ENCODE measurements around the gene RGS9. TPM values are rescaled to one million over a fixed set of nuclear protein-coding genes. Genes with fewer than 3 reads are reported as not detected.

RGS9 gene
- total RNA-seq, 1 donor from 2014 or later: 8.5 TPM

DNA sequence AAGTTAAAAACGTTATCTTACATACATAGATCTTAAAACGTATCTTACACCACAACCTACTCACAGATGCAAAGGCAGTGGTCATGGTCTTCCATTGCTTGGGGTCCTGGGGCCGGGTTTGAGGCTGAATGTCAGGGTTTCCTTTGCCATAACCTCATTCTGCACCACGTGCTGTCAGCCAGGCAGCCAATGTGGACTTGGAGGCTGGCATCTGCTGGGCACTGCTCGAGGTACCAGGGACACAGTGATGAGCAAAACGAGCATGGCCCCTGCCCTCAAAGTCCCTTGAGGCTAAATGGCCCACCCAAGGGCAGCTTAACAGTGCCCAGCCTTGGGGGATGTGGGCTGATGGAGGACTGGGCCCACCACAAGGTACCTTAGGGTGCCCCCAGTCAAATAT lies 35.8 kb upstream of the RGS9 start:
- Mint-ChIP-seq H3K4me3 (ENCODE audit: low read depth) (peak overlapping the region; percentile 69), H3K36me3 (ENCODE audit: insufficient read depth) (no peaks in the 10 kb centered on the region), H3K27ac (no peak overlapping the region), H3K9me3 (ENCODE audit: low read depth) (no peaks in the 10 kb centered on the region), H3K4me1 (ENCODE audit: low read depth) (peaks cover 12% of the 10 kb centered on the region), H3K27me3 (peaks cover 7% of the 10 kb centered on the region)
- no peak for DNase-seq (ENCODE audit: low spot score, unreplicated experiment)
- TF ChIP-seq, protein P1, sequence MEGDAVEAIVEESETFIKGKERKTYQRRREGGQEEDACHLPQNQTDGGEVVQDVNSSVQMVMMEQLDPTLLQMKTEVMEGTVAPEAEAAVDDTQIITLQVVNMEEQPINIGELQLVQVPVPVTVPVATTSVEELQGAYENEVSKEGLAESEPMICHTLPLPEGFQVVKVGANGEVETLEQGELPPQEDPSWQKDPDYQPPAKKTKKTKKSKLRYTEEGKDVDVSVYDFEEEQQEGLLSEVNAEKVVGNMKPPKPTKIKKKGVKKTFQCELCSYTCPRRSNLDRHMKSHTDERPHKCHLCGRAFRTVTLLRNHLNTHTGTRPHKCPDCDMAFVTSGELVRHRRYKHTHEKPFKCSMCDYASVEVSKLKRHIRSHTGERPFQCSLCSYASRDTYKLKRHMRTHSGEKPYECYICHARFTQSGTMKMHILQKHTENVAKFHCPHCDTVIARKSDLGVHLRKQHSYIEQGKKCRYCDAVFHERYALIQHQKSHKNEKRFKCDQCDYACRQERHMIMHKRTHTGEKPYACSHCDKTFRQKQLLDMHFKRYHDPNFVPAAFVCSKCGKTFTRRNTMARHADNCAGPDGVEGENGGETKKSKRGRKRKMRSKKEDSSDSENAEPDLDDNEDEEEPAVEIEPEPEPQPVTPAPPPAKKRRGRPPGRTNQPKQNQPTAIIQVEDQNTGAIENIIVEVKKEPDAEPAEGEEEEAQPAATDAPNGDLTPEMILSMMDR (IDR thresholded peaks at IDR 0.05; ENCODE audit: unreplicated experiment): no peak

DNA sequence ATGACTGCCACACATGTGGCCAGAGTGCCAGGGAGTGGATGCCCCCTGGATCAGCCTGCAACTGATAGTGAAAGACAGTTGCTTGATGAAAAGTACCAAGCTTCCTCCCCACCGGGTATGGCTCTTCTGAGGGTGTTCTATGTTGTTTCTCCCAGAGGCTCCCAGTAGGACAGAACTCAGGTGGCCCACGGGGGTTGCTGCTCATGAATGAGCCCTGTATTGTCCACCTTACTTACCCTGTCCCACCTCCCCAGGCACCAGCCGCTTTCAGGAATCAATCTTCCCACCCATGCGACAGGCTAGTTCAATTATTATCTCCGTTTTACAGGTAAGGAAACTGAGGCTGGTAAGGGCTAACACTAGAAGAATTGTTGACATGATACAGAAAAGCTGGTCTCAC lies 34.9 kb upstream of the RGS9 start:
- H3K36me3 Mint-ChIP-seq (ENCODE audit: insufficient read depth): no peaks in the 10 kb centered on the region
- no peak overlapping the region for H3K4me3 Mint-ChIP-seq (ENCODE audit: low read depth)
- H3K27me3 Mint-ChIP-seq: peaks cover 7% of the 10 kb centered on the region
- peaks cover 15% of the 10 kb centered on the region for H3K4me1 Mint-ChIP-seq (ENCODE audit: low read depth)
- no peak overlapping the region for H3K27ac Mint-ChIP-seq
- DNase-seq (ENCODE audit: low spot score, unreplicated experiment): no peak
- TF ChIP-seq, protein P1 (IDR thresholded peaks at IDR 0.05; ENCODE audit: unreplicated experiment): no peak
- H3K9me3 Mint-ChIP-seq (ENCODE audit: low read depth): no peaks in the 10 kb centered on the region

DNA sequence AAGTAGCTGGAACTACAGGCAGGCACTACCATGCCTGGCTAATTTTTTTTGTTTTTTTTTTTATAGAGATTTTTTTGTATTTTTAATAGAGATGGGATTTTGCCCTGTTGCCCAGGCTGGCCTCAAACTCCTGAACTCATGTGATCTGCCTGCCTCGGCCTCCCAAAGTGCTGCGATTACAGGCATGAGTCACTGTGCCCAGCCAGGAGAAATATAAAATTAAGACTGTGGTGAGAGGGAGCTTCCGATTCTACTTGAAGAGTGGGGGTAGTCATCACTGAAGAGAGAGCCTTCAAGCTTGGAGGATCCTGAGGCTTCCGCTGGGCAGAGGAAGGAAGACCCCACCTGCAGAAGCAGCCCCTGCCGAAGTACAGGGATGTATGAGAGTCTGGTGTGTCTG lies 34.4 kb upstream of the RGS9 start:
- Mint-ChIP-seq H3K4me3 (ENCODE audit: low read depth) (no peak overlapping the region), H3K4me1 (ENCODE audit: low read depth) (peaks cover 15% of the 10 kb centered on the region), H3K36me3 (ENCODE audit: insufficient read depth) (no peaks in the 10 kb centered on the region), H3K27ac (no peak overlapping the region), H3K9me3 (ENCODE audit: low read depth) (no peaks in the 10 kb centered on the region), H3K27me3 (peaks cover 7% of the 10 kb centered on the region)
- no peak for DNase-seq (ENCODE audit: low spot score, unreplicated experiment)
- TF ChIP-seq, protein P1 (IDR thresholded peaks at IDR 0.05; ENCODE audit: unreplicated experiment): no peak

DNA sequence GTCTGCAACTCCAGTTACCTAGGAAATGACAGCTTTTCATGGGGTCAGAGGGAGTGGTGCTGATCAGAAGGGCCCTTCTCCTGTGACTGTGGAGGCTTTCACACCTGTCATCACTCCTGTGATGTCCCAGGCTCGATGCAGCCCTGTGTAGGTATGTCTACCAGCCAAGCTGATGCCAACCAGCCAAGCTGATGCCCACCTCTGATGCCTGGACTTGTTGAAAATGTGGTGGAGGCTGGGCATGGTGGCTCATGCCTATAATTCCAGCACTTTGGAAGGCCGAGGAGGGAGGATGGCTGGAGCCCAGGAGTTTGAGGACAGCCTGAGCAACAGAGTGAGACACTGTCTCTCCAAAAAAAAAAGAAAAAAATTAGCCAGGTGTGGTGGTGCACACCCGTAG lies 33.7 kb upstream of the RGS9 start:
- H3K27me3 Mint-ChIP-seq: peaks cover 7% of the 10 kb centered on the region

DNA sequence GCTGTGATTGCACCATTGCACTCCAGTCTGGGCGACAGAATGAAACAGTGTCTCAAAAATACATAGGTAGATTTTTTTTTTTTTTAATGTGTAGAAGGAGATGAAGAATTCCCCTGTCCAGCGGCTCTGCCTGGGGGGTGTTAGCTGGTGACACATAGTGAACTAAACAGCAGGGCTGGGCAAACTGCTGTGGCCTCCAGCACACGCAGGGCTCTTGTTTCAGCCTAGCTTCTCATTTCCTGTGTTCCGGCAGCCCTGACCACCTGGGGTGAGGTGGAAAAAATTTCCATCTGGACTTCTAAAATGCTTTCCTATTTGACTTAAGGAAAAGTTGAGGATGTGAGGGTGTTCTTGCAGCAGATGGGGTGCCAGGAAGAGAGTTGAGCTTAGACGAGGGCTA lies 33.3 kb upstream of the RGS9 start:
- Mint-ChIP-seq H3K27ac (peak overlapping the region; percentile 49), H3K4me3 (ENCODE audit: low read depth) (no peak overlapping the region), H3K27me3 (peaks cover 7% of the 10 kb centered on the region), H3K36me3 (ENCODE audit: insufficient read depth) (no peaks in the 10 kb centered on the region), H3K9me3 (ENCODE audit: low read depth) (no peaks in the 10 kb centered on the region), H3K4me1 (ENCODE audit: low read depth) (peaks cover 15% of the 10 kb centered on the region)
- TF ChIP-seq, protein P1 (IDR thresholded peaks at IDR 0.05; ENCODE audit: unreplicated experiment): no peak
- no peak for DNase-seq (ENCODE audit: low spot score, unreplicated experiment)

More for the DNA sequence above, 33.7 kb upstream of the RGS9 start:
- H3K27ac Mint-ChIP-seq: no peak overlapping the region
- H3K36me3 Mint-ChIP-seq (ENCODE audit: insufficient read depth): no peaks in the 10 kb centered on the region
- TF ChIP-seq, protein P1 (IDR thresholded peaks at IDR 0.05; ENCODE audit: unreplicated experiment): no peak
- no peaks in the 10 kb centered on the region for H3K9me3 Mint-ChIP-seq (ENCODE audit: low read depth)
- H3K4me1 Mint-ChIP-seq (ENCODE audit: low read depth): peaks cover 15% of the 10 kb centered on the region
- H3K4me3 Mint-ChIP-seq (ENCODE audit: low read depth): no peak overlapping the region
- no peak for DNase-seq (ENCODE audit: low spot score, unreplicated experiment)
